Measurements from ENCODE around the gene GPSM1. TPM values are rescaled to one million over a fixed set of nuclear protein-coding genes. Genes with fewer than 3 reads are reported as not detected.
"Not testable (repeated sequence)": the region's sequence is repeated elsewhere in the genome, so short reads cannot be mapped to it uniquely, and the experiment has no call there.

The GPSM1 gene
- total RNA-seq, 1 donor, result 2.6 TPM

GRCh38 chr9:136345281-136346156 is 18.2 kb downstream of the GPSM1 start:
- Histone ChIP-seq H3K9me3 (ENCODE audit: low read depth, low read length) (no peaks in the 10 kb centered on the region), H3K4me1 (ENCODE audit: insufficient read depth, low read length) (no peaks in the 10 kb centered on the region), H3K27me3 (ENCODE audit: insufficient read depth, low read length) (no peaks in the 10 kb centered on the region), H3K4me3 (ENCODE audit: low read length) (no peak overlapping the region)

GRCh38 chr9:136346157-136346481 is 18.8 kb downstream of the GPSM1 start:
- Histone ChIP-seq H3K27me3 (ENCODE audit: insufficient read depth, low read length) (no peaks in the 10 kb centered on the region), H3K4me3 (ENCODE audit: low read length) (no peak overlapping the region), H3K4me1 (ENCODE audit: insufficient read depth, low read length) (no peaks in the 10 kb centered on the region), H3K9me3 (ENCODE audit: low read depth, low read length) (no peaks in the 10 kb centered on the region)

GRCh38 chr9:136346927-136347465 is 19.7 kb downstream of the GPSM1 start:
- H3K9me3 ChIP-seq (ENCODE audit: low read depth, low read length), result no peaks in the 10 kb centered on the region
- no peak overlapping the region for H3K4me3 ChIP-seq (ENCODE audit: low read length)
- H3K27me3 ChIP-seq (ENCODE audit: insufficient read depth, low read length), result no peaks in the 10 kb centered on the region
- no peaks in the 10 kb centered on the region for H3K4me1 ChIP-seq (ENCODE audit: insufficient read depth, low read length)

- H3K9me3 ChIP-seq (ENCODE audit: low read depth, low read length), result no peaks in the 10 kb centered on the region
- no peaks in the 10 kb centered on the region for H3K4me1 ChIP-seq (ENCODE audit: insufficient read depth, low read length)
- H3K4me3 ChIP-seq (ENCODE audit: low read length), result no peak overlapping the region
- H3K27me3 ChIP-seq (ENCODE audit: insufficient read depth, low read length), result no peaks in the 10 kb centered on the region
Measured at GRCh38 chr9:136347472-136348256, 20.3 kb downstream of the GPSM1 start.

- Histone ChIP-seq H3K4me1 (ENCODE audit: insufficient read depth, low read length) (no peaks in the 10 kb centered on the region), H3K27me3 (ENCODE audit: insufficient read depth, low read length) (no peaks in the 10 kb centered on the region), H3K4me3 (ENCODE audit: low read length) (no peak overlapping the region), H3K9me3 (ENCODE audit: low read depth, low read length) (no peaks in the 10 kb centered on the region)
Measured at GRCh38 chr9:136348691-136349090, 21.4 kb downstream of the GPSM1 start.

GRCh38 chr9:136349546-136349945 is 22.2 kb downstream of the GPSM1 start:
- Histone ChIP-seq H3K27me3 (ENCODE audit: insufficient read depth, low read length) (no peaks in the 10 kb centered on the region), H3K4me3 (ENCODE audit: low read length) (no peak overlapping the region), H3K4me1 (ENCODE audit: insufficient read depth, low read length) (no peaks in the 10 kb centered on the region), H3K9me3 (ENCODE audit: low read depth, low read length) (no peaks in the 10 kb centered on the region)

- H3K9me3 ChIP-seq (ENCODE audit: low read depth, low read length), result no peaks in the 10 kb centered on the region
- no peaks in the 10 kb centered on the region for H3K27me3 ChIP-seq (ENCODE audit: insufficient read depth, low read length)
- H3K4me3 ChIP-seq (ENCODE audit: low read length), result no peak overlapping the region
- no peaks in the 10 kb centered on the region for H3K4me1 ChIP-seq (ENCODE audit: insufficient read depth, low read length)
Measured at GRCh38 chr9:136351252-136351800, 24.0 kb downstream of the GPSM1 start.

GRCh38 chr9:136351868-136352267 is 24.5 kb downstream of the GPSM1 start:
- not testable (repeated sequence) for H3K4me1 ChIP-seq (ENCODE audit: insufficient read depth, low read length); H3K4me3 ChIP-seq (ENCODE audit: low read length); H3K27me3 ChIP-seq (ENCODE audit: insufficient read depth, low read length); H3K9me3 ChIP-seq (ENCODE audit: low read depth, low read length)

- Histone ChIP-seq H3K9me3 (ENCODE audit: low read depth, low read length) (no peaks in the 10 kb centered on the region), H3K27me3 (ENCODE audit: insufficient read depth, low read length) (no peaks in the 10 kb centered on the region), H3K4me1 (ENCODE audit: insufficient read depth, low read length) (no peaks in the 10 kb centered on the region), H3K4me3 (ENCODE audit: low read length) (no peak overlapping the region)
Measured at GRCh38 chr9:136352682-136353081, 25.3 kb downstream of the GPSM1 start.

GRCh38 chr9:136353088-136353487 is 25.7 kb downstream of the GPSM1 start:
- Histone ChIP-seq H3K9me3 (ENCODE audit: low read depth, low read length) (no peaks in the 10 kb centered on the region), H3K27me3 (ENCODE audit: insufficient read depth, low read length) (no peaks in the 10 kb centered on the region), H3K4me3 (ENCODE audit: low read length) (no peak overlapping the region), H3K4me1 (ENCODE audit: insufficient read depth, low read length) (no peaks in the 10 kb centered on the region)

GRCh38 chr9:136353757-136354488 is 26.6 kb downstream of the GPSM1 start:
- no peaks in the 10 kb centered on the region for H3K27me3 ChIP-seq (ENCODE audit: insufficient read depth, low read length)
- H3K9me3 ChIP-seq (ENCODE audit: low read depth, low read length), result no peaks in the 10 kb centered on the region
- no peak overlapping the region for H3K4me3 ChIP-seq (ENCODE audit: low read length)
- H3K4me1 ChIP-seq (ENCODE audit: insufficient read depth, low read length), result no peaks in the 10 kb centered on the region

GRCh38 chr9:136354592-136355085 is 27.3 kb downstream of the GPSM1 start:
- Histone ChIP-seq H3K4me1 (ENCODE audit: insufficient read depth, low read length) (no peaks in the 10 kb centered on the region), H3K9me3 (ENCODE audit: low read depth, low read length) (no peaks in the 10 kb centered on the region), H3K4me3 (ENCODE audit: low read length) (no peak overlapping the region), H3K27me3 (ENCODE audit: insufficient read depth, low read length) (no peaks in the 10 kb centered on the region)

- no peak overlapping the region for H3K4me3 ChIP-seq (ENCODE audit: low read length)
- H3K4me1 ChIP-seq (ENCODE audit: insufficient read depth, low read length), result no peaks in the 10 kb centered on the region
- no peaks in the 10 kb centered on the region for H3K9me3 ChIP-seq (ENCODE audit: low read depth, low read length)
- H3K27me3 ChIP-seq (ENCODE audit: insufficient read depth, low read length), result no peaks in the 10 kb centered on the region
Measured at GRCh38 chr9:136355616-136356557, 28.5 kb downstream of the GPSM1 start.
